Activated T-cell treated with anti-CD3 and anti-CD28 coated beads, Interleukin-2, amount 50 U/mL, for 72 hours (primary cell): Measurements from ENCODE around the gene SCGB1C1. TPM values are rescaled to one million over a fixed set of nuclear protein-coding genes. Genes with fewer than 3 reads are reported as not detected.
A peak's percentile ranks its signal among the peaks of the same experiment; 100 is the strongest.
"Not testable (repeated sequence)": the region's sequence is repeated elsewhere in the genome, so short reads cannot be mapped to it uniquely, and the experiment has no call there.

Experiments used
- ATAC-seq, 2 donors: fragments of 150-1000 bp; cut with Tn5 transposase; replicated peaks in 1 of 2; 2 replicates each; pipeline ENCODE4 v1.10.0; 2021; ENCODE audit warnings: moderate library complexity in 2 of 2, mild to moderate bottlenecking in 1 of 2
- DNase-seq, 2 donors: peaks; one replicate each; pipeline ENCODE4 v3.0.0; 2021 to 2022; ENCODE audit warnings: mixed read lengths in 1 of 2
- H3K27ac Mint-ChIP-seq: one replicate; pipeline ENCODE4 v1.8.0; 2022; ENCODE audit warnings: mild to moderate bottlenecking, moderate library complexity, mixed read lengths
- H3K27me3 Mint-ChIP-seq: one replicate; pipeline ENCODE4 v1.8.0; 2022; ENCODE audit warnings: low read depth, mixed read lengths
- H3K36me3 Mint-ChIP-seq, 2 donors: one replicate each; pipeline ENCODE4 v1.8.0; 2022; ENCODE audit warnings: mixed read lengths in 2 of 2, mild to moderate bottlenecking in 1 of 2; ENCODE audit not compliant: insufficient read depth in 2 of 2
- H3K4me1 Mint-ChIP-seq: one replicate; pipeline ENCODE4 v1.8.0; 2022; ENCODE audit warnings: low read depth, mixed read lengths
- H3K4me3 Mint-ChIP-seq, 2 donors: one replicate each; pipeline ENCODE4 v1.8.0; 2022; ENCODE audit warnings: mild to moderate bottlenecking in 2 of 2, mixed read lengths in 2 of 2, moderate library complexity in 2 of 2
- H3K9me3 Mint-ChIP-seq, 2 donors: one replicate each; pipeline ENCODE4 v1.8.0; 2022; ENCODE audit warnings: mixed read lengths in 2 of 2
- total RNA-seq, 2 donors: library from RNA; stranded (reverse); gene quantifications; one replicate each; pipeline ENCODE4 v1.2.3, GENCODE V29; 2022

Gene SCGB1C1
- total RNA-seq, 2 donors from 2014 or later, result not detected

GRCh38 chr11:216081-216974 lies 23.4 kb downstream of the SCGB1C1 start:
- no peak for ATAC-seq
- Mint-ChIP-seq H3K4me1 (peaks cover 27% of the 10 kb centered on the region), H3K27ac (no peak overlapping the region), H3K4me3 (no peak overlapping the region), H3K27me3 (no peaks in the 10 kb centered on the region), H3K36me3 (peaks cover 3 to 13% of the 10 kb centered on the region in 2 donors), H3K9me3 (no peaks in the 10 kb centered on the region)
- no peak for DNase-seq

- no peak for DNase-seq
These were observed 24.8 kb downstream of the SCGB1C1 start for GRCh38 chr11:217704-218103.

DNA sequence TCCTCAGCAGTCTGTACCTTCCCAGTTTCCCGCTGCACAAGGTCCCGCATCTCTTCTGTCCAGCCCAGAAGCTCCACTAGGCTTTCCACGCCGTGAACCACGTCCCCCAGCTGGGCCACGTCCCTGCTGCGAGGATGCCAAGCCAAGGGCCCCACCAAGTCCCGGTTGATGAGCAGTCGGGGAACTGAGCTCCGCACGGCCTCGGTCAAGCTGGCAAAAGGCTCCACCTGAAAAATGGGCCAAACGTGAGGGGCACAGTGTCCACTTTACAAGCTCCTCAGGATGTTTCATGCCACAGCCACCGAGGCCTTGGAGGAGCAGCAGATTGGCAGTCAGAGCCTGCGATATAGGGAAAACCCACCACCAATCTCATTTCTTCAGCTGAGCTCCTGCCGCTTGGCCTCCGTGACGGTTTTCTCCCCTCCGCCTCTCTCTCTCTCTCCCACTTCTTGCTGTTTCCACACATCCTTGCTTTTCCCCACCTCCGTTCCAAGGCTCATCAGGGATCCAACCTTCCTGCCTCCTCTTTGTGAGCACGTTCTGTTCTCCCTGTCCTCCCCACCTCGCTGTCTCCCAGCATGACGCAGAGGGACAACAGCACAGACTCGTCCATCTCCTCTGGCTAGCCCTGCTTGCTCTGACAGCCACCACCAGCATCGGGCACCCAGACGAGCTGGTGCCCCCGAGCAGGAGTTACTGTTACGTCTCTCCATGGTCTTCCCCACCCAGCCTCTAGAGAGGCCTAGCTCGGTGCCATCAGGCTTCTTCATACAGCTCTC lies 26.1 kb downstream of the SCGB1C1 start:
- no peaks in the 10 kb centered on the region for H3K27me3 Mint-ChIP-seq
- H3K4me3 Mint-ChIP-seq, result no peak overlapping the region
- H3K9me3 Mint-ChIP-seq, result no peaks in the 10 kb centered on the region
- peaks cover 25% of the 10 kb centered on the region for H3K4me1 Mint-ChIP-seq
- ATAC-seq, result no peak
- peak overlapping the region; percentile 16 for H3K27ac Mint-ChIP-seq
- peaks cover 0 to 8% of the 10 kb centered on the region in 2 donors for H3K36me3 Mint-ChIP-seq
- no peak for DNase-seq

More at GRCh38 chr11:217704-218103, 24.8 kb downstream of the SCGB1C1 start:
- Mint-ChIP-seq H3K9me3 (no peaks in the 10 kb centered on the region), H3K36me3 (peaks cover 3 to 13% of the 10 kb centered on the region in 2 donors), H3K27ac (peak overlapping the region; percentile 77), H3K4me1 (peaks cover 25% of the 10 kb centered on the region), H3K27me3 (no peaks in the 10 kb centered on the region), H3K4me3 (no peak overlapping the region)
- no peak for ATAC-seq

- ATAC-seq, H3K4me3 Mint-ChIP-seq, H3K36me3 Mint-ChIP-seq, H3K9me3 Mint-ChIP-seq, H3K27ac Mint-ChIP-seq, H3K27me3 Mint-ChIP-seq, DNase-seq: not testable (repeated sequence)
- peaks cover 30% of the 10 kb centered on the region for H3K4me1 Mint-ChIP-seq
These were observed 27.9 kb downstream of the SCGB1C1 start for GRCh38 chr11:220641-221215.

- H3K27ac Mint-ChIP-seq, result no peak overlapping the region
- H3K27me3 Mint-ChIP-seq, result no peaks in the 10 kb centered on the region
- peaks cover 35% of the 10 kb centered on the region for H3K4me1 Mint-ChIP-seq
- H3K36me3 Mint-ChIP-seq, result peaks cover 0 to 5% of the 10 kb centered on the region in 2 donors
- ATAC-seq, result no peak
- no peak for DNase-seq
- no peaks in the 10 kb centered on the region for H3K9me3 Mint-ChIP-seq
- no peak overlapping the region for H3K4me3 Mint-ChIP-seq
These were observed 28.7 kb downstream of the SCGB1C1 start for GRCh38 chr11:221539-221938.

DNA sequence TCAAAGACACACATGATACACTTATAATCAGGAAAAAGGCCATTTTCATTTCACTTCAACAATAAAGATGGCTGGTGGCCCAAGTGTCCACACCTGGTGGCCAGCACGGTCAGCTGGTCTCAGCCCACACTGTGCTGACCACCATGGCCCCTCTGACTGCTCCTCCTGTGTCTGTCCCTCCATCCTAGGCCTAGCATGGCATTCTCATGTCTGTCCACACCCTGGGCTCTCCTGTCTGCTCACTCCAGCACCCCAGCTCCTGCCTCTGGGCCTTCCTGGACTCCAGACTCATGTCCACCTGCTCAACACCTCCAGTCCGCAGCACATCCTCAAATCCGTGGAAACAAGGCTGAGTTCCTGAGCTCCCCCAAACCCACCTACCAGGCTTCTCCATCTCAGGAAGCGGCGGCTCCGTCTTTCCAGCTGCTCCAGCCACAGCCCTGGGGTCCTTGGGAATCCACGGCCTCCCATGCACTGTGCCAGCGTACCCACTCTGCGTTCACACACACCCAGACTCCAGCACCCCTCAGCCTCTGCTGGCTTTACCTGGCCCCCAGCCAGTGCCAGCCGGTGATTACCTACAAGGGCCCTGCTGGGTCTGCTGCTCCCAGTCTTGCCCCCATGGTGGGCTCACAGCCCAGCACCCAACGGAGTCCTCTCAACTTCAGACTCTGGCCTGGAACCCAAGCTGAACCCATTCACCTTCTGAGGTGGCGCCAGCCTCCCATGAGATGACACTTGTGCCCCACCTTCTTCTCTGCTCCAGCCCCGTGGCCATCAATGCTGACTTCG lies 29.3 kb downstream of the SCGB1C1 start:
- no peaks in the 10 kb centered on the region for H3K27me3 Mint-ChIP-seq
- no peak overlapping the region for H3K27ac Mint-ChIP-seq
- no peaks in the 10 kb centered on the region for H3K9me3 Mint-ChIP-seq
- no peak for DNase-seq
- H3K4me3 Mint-ChIP-seq, result no peak overlapping the region
- no peak for ATAC-seq
- H3K4me1 Mint-ChIP-seq, result peaks cover 32% of the 10 kb centered on the region
- peaks cover 0 to 5% of the 10 kb centered on the region in 2 donors for H3K36me3 Mint-ChIP-seq

DNA sequence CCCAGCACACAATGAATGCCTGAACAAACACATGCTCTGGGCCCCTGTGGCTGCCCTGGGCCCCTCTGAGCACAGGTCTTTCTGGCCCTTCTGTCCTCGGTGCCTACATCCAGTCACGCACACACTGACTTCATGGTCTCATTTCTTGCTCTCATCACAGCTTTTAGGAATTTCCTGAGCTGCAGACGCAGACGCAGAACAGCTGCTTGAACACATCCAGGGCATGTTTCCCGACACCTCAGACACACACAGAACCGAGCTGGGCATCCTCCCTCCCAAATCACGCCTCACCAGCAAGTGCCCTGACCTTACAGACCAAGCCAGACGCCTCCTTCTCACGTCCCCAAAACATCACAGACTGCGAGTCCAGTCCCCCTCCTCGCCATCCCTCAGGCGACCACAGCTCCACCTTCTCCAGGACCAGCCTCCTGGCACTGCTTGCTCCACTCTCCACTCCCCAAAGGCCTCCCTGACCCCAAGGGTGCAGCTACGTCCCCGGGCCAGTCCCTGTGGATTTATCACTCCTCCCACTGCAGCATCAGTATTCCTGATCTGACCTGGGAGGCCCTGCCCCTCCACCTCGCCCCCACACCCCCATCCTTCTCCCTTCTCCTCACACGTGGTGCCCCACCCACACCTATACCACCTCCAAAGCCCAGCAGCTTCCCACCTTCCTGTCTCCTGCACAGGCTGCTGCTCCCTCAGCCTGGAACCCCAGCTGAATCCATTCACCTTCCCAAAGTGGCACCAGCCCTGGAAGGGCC lies 30.3 kb downstream of the SCGB1C1 start:
- peak in 1 of 2 donors; percentile 29 for ATAC-seq
- DNase-seq, result no peak
- Mint-ChIP-seq H3K36me3 (peaks cover 0 to 5% of the 10 kb centered on the region in 2 donors), H3K27me3 (no peaks in the 10 kb centered on the region), H3K9me3 (no peaks in the 10 kb centered on the region), H3K4me3 (no peak overlapping the region), H3K27ac (no peak overlapping the region), H3K4me1 (peaks cover 23% of the 10 kb centered on the region)

- Mint-ChIP-seq H3K4me3 (no peak overlapping the region), H3K27me3 (no peaks in the 10 kb centered on the region), H3K9me3 (no peaks in the 10 kb centered on the region), H3K36me3 (peaks cover 0 to 5% of the 10 kb centered on the region in 2 donors), H3K27ac (no peak overlapping the region), H3K4me1 (peaks cover 23% of the 10 kb centered on the region)
- no peak for DNase-seq
- no peak for ATAC-seq
These were observed 31.0 kb downstream of the SCGB1C1 start for GRCh38 chr11:223884-224283.

DNA sequence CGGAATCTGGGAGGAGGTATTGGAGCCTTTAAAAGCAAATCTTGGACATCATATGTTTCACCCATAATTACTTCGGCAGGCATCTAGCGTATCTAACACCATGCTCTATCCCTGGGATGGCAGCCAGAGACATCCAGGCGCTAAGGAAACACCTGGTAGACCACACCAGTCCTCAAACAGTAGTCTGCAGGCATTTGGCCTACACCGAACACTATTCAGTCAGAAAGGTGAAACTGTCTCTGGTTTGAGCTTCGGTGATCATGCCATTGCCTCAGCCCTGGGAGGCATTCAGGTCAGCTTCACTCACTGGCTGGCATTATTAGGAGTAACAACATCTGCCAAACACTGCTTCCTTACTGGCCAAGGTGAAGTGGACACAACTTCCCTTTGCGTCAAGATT lies 31.5 kb downstream of the SCGB1C1 start:
- H3K27me3 Mint-ChIP-seq, result no peaks in the 10 kb centered on the region

DNA sequence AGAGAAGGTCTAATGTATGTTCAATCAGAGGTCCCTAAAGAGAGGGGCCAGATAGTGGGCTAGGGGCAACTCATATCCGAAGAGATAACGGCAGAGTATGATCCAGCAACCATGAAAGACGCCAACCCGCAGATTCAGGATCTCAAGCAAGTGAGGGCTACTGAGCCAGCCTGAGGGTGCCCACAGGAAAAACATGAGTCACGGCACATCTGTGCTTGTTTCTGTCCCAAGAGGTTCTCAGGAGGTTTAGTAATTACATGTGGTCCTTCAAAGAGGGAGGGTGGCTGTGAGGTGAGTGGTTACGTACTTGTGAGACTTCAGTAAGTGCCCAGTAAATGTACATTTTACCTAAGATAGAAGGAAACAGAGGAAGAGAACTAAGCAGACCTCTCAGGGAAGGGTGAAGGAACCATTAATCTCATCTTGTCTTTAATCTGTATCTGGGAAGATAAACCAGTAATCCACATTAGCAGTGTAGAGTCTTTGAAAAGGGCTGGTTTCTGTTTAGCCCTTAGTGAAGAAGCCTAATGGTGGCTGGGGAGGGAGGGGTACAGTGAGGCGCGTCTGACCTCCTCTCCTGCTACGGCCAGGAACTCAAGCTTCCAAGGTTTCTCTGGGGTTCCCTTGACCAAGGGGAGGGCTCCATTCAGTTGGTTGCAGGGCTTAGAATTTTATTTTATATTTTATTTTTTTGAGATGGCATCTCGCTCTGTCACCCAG lies 33.0 kb downstream of the SCGB1C1 start:
- no peaks in the 10 kb centered on the region for H3K27me3 Mint-ChIP-seq
- peaks cover 22% of the 10 kb centered on the region for H3K4me1 Mint-ChIP-seq
- peak; percentile 73 to 75 for ATAC-seq
- H3K36me3 Mint-ChIP-seq, result no peaks in the 10 kb centered on the region
- H3K27ac Mint-ChIP-seq, result no peak overlapping the region
- DNase-seq, result no peak
- H3K4me3 Mint-ChIP-seq, result no peak overlapping the region
- no peaks in the 10 kb centered on the region for H3K9me3 Mint-ChIP-seq

More for the DNA sequence above, 31.5 kb downstream of the SCGB1C1 start:
- Mint-ChIP-seq H3K9me3 (no peaks in the 10 kb centered on the region), H3K4me1 (peaks cover 22% of the 10 kb centered on the region), H3K36me3 (peaks cover 0 to 2% of the 10 kb centered on the region in 2 donors), H3K27ac (no peak overlapping the region), H3K4me3 (no peak overlapping the region)
- DNase-seq (no peak), ATAC-seq (no peak)

- H3K4me3 Mint-ChIP-seq, result peak overlapping the region in 1 of 2 donors; percentile 1
- H3K4me1 Mint-ChIP-seq, result peaks cover 20% of the 10 kb centered on the region
- no peaks in the 10 kb centered on the region for H3K36me3 Mint-ChIP-seq
- no peak for DNase-seq
- no peak for ATAC-seq
- no peak overlapping the region for H3K27ac Mint-ChIP-seq
- no peaks in the 10 kb centered on the region for H3K27me3 Mint-ChIP-seq
- H3K9me3 Mint-ChIP-seq, result no peaks in the 10 kb centered on the region
These were observed 35.0 kb downstream of the SCGB1C1 start for GRCh38 chr11:227824-228379.
